H1 (cell line): ENCODE data around the gene ACE. TPM values are rescaled to one million over a fixed set of nuclear protein-coding genes. Genes with fewer than 3 reads are reported as not detected.
A peak's percentile ranks its signal among the peaks of the same experiment; 100 is the strongest.

ENCODE experiments used
- CTCF ChIA-PET: fragments of 300-600 bp; sonication (Branson Sonifier 250); formaldehyde crosslinking; loops from one replicate; lab custom pipeline; 2021; ENCODE audit not compliant: partially characterized antibody; lab: Charles Lee
- POLR2A ChIA-PET: fragments of 300-600 bp; sonication (Branson Sonifier 250); formaldehyde crosslinking; loops from one replicate; lab custom pipeline; 2021; ENCODE audit warnings: inconsistent platforms; ENCODE audit not compliant: partially characterized antibody; lab: Charles Lee
- DNase-seq, 2 experiments: peaks; one replicate each; pipeline versions ENCODE4 v3.0.0 to v3.0.0-alpha.2; 2010 to 2022; ENCODE audit warnings: low spot score in 2 of 2, low read depth in 1 of 2, mixed read lengths in 1 of 2
- FAIRE-seq: peaks from 2 replicates; lab custom pipeline; 2011; peaks lifted over from hg19 to GRCh38; lab: Jason Lieb, UNC
- H2AFZ ChIP-seq: 2 replicates; pipeline ENCODE4 v1.8.1; 2012; ENCODE audit warnings: low read length, inconsistent platforms
- H2AK5ac ChIP-seq: 2 replicates; pipeline ENCODE4 v1.6.1; 2013; ENCODE audit warnings: low read depth, low read length
- H2BK120ac ChIP-seq: replicated peaks from 2 replicates; pipeline ENCODE3; 2013; ENCODE audit warnings: low read depth, low read length, inconsistent platforms
- H2BK12ac ChIP-seq: 2 replicates; pipeline ENCODE4 v1.6.1; 2013; ENCODE audit warnings: low read depth, low read length
- H2BK15ac ChIP-seq: 2 replicates; pipeline ENCODE4 v1.6.1; 2013; ENCODE audit warnings: low read length
- H2BK20ac ChIP-seq: 2 replicates; pipeline ENCODE4 v1.6.1; 2013; ENCODE audit warnings: low read length
- H2BK5ac ChIP-seq: 2 replicates; pipeline ENCODE4 v1.6.1; 2013; ENCODE audit warnings: low read depth, low read length
- H3K14ac ChIP-seq: 2 replicates; pipeline ENCODE4 v1.6.1; 2013; ENCODE audit warnings: inconsistent platforms; ENCODE audit not compliant: insufficient read length
- H3K18ac ChIP-seq: 2 replicates; pipeline ENCODE4 v1.6.1; 2013; ENCODE audit warnings: low read length; ENCODE audit errors: extremely low read depth
- H3K23ac ChIP-seq: 2 replicates; pipeline ENCODE4 v1.6.1; 2013; ENCODE audit warnings: inconsistent platforms; ENCODE audit not compliant: insufficient read length
- H3K23me2 ChIP-seq: 2 replicates; pipeline ENCODE4 v1.6.1; 2013; ENCODE audit warnings: low read depth, low read length
- H3K27ac ChIP-seq: 2 replicates; pipeline ENCODE4 v1.6.1; 2011; ENCODE audit warnings: low read depth, low read length, inconsistent platforms
- H3K27me3 ChIP-seq, 4 experiments: replicated peaks in 1 of 4; 1 replicate in 1 of 4; 2 replicates in 3 of 4; pipeline versions ENCODE4 v1.6.1 to v1.8.1; 2011 to 2013; ENCODE audit warnings: low read length in 3 of 4, mild to moderate bottlenecking in 3 of 4, inconsistent platforms in 2 of 4, mixed read lengths in 2 of 4, moderate library complexity in 1 of 4; ENCODE audit not compliant: control insufficient read depth in 3 of 4, insufficient read depth in 3 of 4; ENCODE audit errors: extremely low read depth in 1 of 4
- H3K36me3 ChIP-seq, 4 experiments: 2 replicates each; pipeline versions ENCODE4 v1.6.1 to v1.8.1; 2011 to 2013; ENCODE audit warnings: mild to moderate bottlenecking in 4 of 4, low read length in 3 of 4, moderate library complexity in 2 of 4, control low read depth in 1 of 4, inconsistent platforms in 1 of 4; ENCODE audit not compliant: insufficient read depth in 4 of 4, control insufficient read depth in 2 of 4
- H3K4ac ChIP-seq: replicated peaks from 2 replicates; pipeline ENCODE3; 2013; ENCODE audit warnings: low read length, low read depth, mixed read lengths, inconsistent platforms; ENCODE audit not compliant: insufficient read length
- H3K4me1 ChIP-seq, 4 experiments: replicated peaks in 1 of 4; 1 replicate in 1 of 4; 2 replicates in 3 of 4; pipeline versions ENCODE4 v1.6.1 to v1.8.1; 2011 to 2013; ENCODE audit warnings: low read length in 3 of 4, inconsistent platforms in 2 of 4, mixed read lengths in 1 of 4; ENCODE audit not compliant: insufficient read depth in 4 of 4, control insufficient read depth in 3 of 4
- H3K4me2 ChIP-seq, 2 experiments: 2 replicates each; pipeline versions ENCODE4 v1.6.1 to v1.8.1; 2011 to 2013; ENCODE audit warnings: low read depth in 2 of 2, low read length in 2 of 2, control low read depth in 1 of 2, inconsistent platforms in 1 of 2, mild to moderate bottlenecking in 1 of 2; ENCODE audit not compliant: insufficient read depth in 1 of 2
- H3K4me3 ChIP-seq, 4 experiments: fragments of 200-600, 300-600 bp in 1 of 4; sonication (generic), shearing (Covaris generic), sonication (Bioruptor Twin) in 1 of 4; 2 replicates each; pipeline versions ENCODE4 v1.5.1 to v1.8.1; 2011 to 2016; ENCODE audit warnings: low read length in 4 of 4, low read depth in 3 of 4, control low read depth in 2 of 4, inconsistent platforms in 2 of 4, mild to moderate bottlenecking in 2 of 4, mixed read lengths in 1 of 4, moderate library complexity in 1 of 4; ENCODE audit not compliant: insufficient read depth in 2 of 4; ENCODE audit errors: extremely low read depth in 1 of 4
- H3K56ac ChIP-seq: replicated peaks from 2 replicates; pipeline ENCODE3; 2013; ENCODE audit warnings: low read depth, mild to moderate bottlenecking, mixed read lengths, low read length, inconsistent platforms; ENCODE audit not compliant: insufficient read length
- H3K79me1 ChIP-seq: 2 replicates; pipeline ENCODE4 v1.6.1; 2013; ENCODE audit warnings: low read depth, low read length, control low read depth
- H3K79me2 ChIP-seq, 2 experiments: 2 replicates each; pipeline versions ENCODE4 v1.6.1 to v1.8.1; 2012 to 2013; ENCODE audit warnings: low read length in 2 of 2, mild to moderate bottlenecking in 2 of 2, inconsistent platforms in 1 of 2; ENCODE audit not compliant: insufficient read depth in 2 of 2, control insufficient read depth in 1 of 2
- H3K9ac ChIP-seq, 4 experiments: replicated peaks in 1 of 4; 1 replicate in 1 of 4; 2 replicates in 3 of 4; pipeline versions ENCODE4 v1.6.1 to v1.8.1; 2011 to 2013; ENCODE audit warnings: low read depth in 3 of 4, low read length in 3 of 4, control low read depth in 2 of 4, mild to moderate bottlenecking in 2 of 4, moderate library complexity in 2 of 4, inconsistent platforms in 1 of 4; ENCODE audit errors: extremely low read depth in 1 of 4
- H3K9me3 ChIP-seq, 2 experiments: 2 replicates each; pipeline versions ENCODE4 v1.6.1 to v1.8.1; 2012 to 2013; ENCODE audit warnings: mild to moderate bottlenecking in 2 of 2, moderate library complexity in 2 of 2, control low read depth in 1 of 2, inconsistent platforms in 1 of 2, low read depth in 1 of 2, low read length in 1 of 2, mixed read lengths in 1 of 2; ENCODE audit not compliant: insufficient read depth in 2 of 2
- H4K20me1 ChIP-seq, 2 experiments: replicated peaks in 1 of 2; 2 replicates each; pipeline versions ENCODE3 to v1.8.1; 2011 to 2013; ENCODE audit warnings: inconsistent platforms in 2 of 2, low read length in 2 of 2, mild to moderate bottlenecking in 1 of 2; ENCODE audit not compliant: insufficient read depth in 2 of 2, control insufficient read depth in 1 of 2
- H4K5ac ChIP-seq: 2 replicates; pipeline ENCODE4 v1.6.1; 2013; ENCODE audit warnings: low read length, low read depth, mixed read lengths, inconsistent platforms; ENCODE audit not compliant: insufficient read length
- H4K8ac ChIP-seq: 2 replicates; pipeline ENCODE4 v1.8.0; 2013; ENCODE audit warnings: mild to moderate bottlenecking, moderate library complexity, low read length, inconsistent platforms; ENCODE audit not compliant: insufficient read depth; ENCODE audit errors: extremely low read depth
- H4K91ac ChIP-seq: replicated peaks from 2 replicates; pipeline ENCODE3; 2013; ENCODE audit warnings: low read length, mixed read lengths, inconsistent platforms; ENCODE audit not compliant: insufficient read length
- BRCA1 ChIP-seq: IDR thresholded peaks from 2 replicates; pipeline ENCODE4 v1.6.1; 2012; ENCODE audit warnings: low read depth, low read length, improper control_type of control experiment
- CBX5 ChIP-seq: fragments of 300-800, 300-1000 bp; sonication (generic); IDR thresholded peaks from 2 replicates; pipeline ENCODE4 v1.7.1; 2016; ENCODE audit warnings: antibody characterized with exemption, low read length, low read depth
- CHD2 ChIP-seq: IDR thresholded peaks from 2 replicates; pipeline ENCODE4 v1.6.1; 2012; ENCODE audit warnings: low read length, improper control_type of control experiment
- E2F6 ChIP-seq: IDR thresholded peaks from 2 replicates; pipeline ENCODE4 v1.6.1; 2012; ENCODE audit warnings: inconsistent platforms
- EP300 ChIP-seq, 2 experiments: IDR thresholded peaks; 1 replicate in 1 of 2; 2 replicates in 1 of 2; pipeline ENCODE4 v1.6.1; 2011 to 2012; ENCODE audit warnings: low read depth in 2 of 2, low read length in 2 of 2, mild to moderate bottlenecking in 2 of 2, borderline replicate concordance in 1 of 2, inconsistent platforms in 1 of 2, moderate library complexity in 1 of 2
- EZH2 ChIP-seq: fragments of 200-600 bp; sonication (generic); IDR thresholded peaks from 2 replicates; pipeline ENCODE4 v1.7.1; 2012; ENCODE audit warnings: low read depth, mild to moderate bottlenecking, moderate library complexity, low read length, inconsistent platforms; ENCODE audit not compliant: severe bottlenecking
- FOSL1 ChIP-seq: IDR thresholded peaks from 2 replicates; pipeline ENCODE4 v1.6.1; 2011; ENCODE audit warnings: mild to moderate bottlenecking, low read depth, low read length, moderate library complexity; ENCODE audit not compliant: insufficient read depth
- GABPA ChIP-seq: IDR thresholded peaks from 2 replicates; pipeline ENCODE4 v1.6.1; 2011; ENCODE audit warnings: mild to moderate bottlenecking, low read length, moderate library complexity, borderline replicate concordance; ENCODE audit not compliant: insufficient read depth
- KDM5A ChIP-seq: fragments of 200-600 bp; IDR thresholded peaks from 2 replicates; pipeline ENCODE4 v1.7.1; 2012; ENCODE audit warnings: mild to moderate bottlenecking, low read length, inconsistent platforms, mixed read lengths
- RFX5 ChIP-seq: IDR thresholded peaks from 2 replicates; pipeline ENCODE4 v1.6.1; 2011; ENCODE audit warnings: low read depth, low read length, improper control_type of control experiment, borderline replicate concordance
- SIX5 ChIP-seq: IDR thresholded peaks from 2 replicates; pipeline ENCODE4 v1.6.1; 2011; ENCODE audit warnings: mild to moderate bottlenecking, low read depth, low read length
- SRF ChIP-seq: IDR thresholded peaks from 2 replicates; pipeline ENCODE4 v1.6.1; 2011; ENCODE audit warnings: mild to moderate bottlenecking, low read depth, low read length, moderate library complexity
- SUZ12 ChIP-seq: fragments of 200-600 bp; sonication (generic); IDR thresholded peaks from 2 replicates; pipeline ENCODE4 v1.6.1; 2012; ENCODE audit warnings: mild to moderate bottlenecking, inconsistent platforms, low read length, moderate library complexity, mixed read lengths
- WGBS, 2 experiments: shearing (Covaris generic) in 1 of 2; methylation state at CpG; one replicate each; pipeline versions ENCODE4 v1.1.6 to v1.1.7; 2013 to 2015; ENCODE audit warnings: low lambda C conversion rate in 2 of 2, mixed read lengths in 2 of 2, inconsistent platforms in 1 of 2, low coverage in 1 of 2, missing lambda C conversion rate in 1 of 2; ENCODE audit not compliant: insufficient replicate concordance in 2 of 2, insufficient coverage in 1 of 2, insufficient read length in 1 of 2; ENCODE audit errors: extremely low coverage in 1 of 2, missing lambda C conversion rate in 1 of 2; 5-methylcytosine and 5-hydroxymethylcytosine counted together
- polyA plus RNA-seq, 7 experiments: library from polyadenylated mRNA; depleted of rRNA in 3 of 7; stranded (reverse) in 5 of 7; unstranded in 2 of 7; fragments of >200 nt in 5 of 7; fragments of 200-250 nt in 2 of 7; gene quantifications; 1 replicate in 5 of 7; 2 replicates in 1 of 7; 4 replicates in 1 of 7; pipeline versions ENCODE4 v1.2.1 to v1.2.3, GENCODE V29; 2011 to 2013; ENCODE audit warnings: missing spikeins in 2 of 7, mixed read lengths in 2 of 7
- total RNA-seq: library from RNA; stranded (reverse); fragmentation: NEBNext Ultra II Directional; extraction: Animal tissue kit (Norgen Biotek cat#: 25700); gene quantifications from 2 replicates; pipeline ENCODE4 v1.2.1, GENCODE V29; 2021

ACE gene
- total and polyA plus RNA-seq, 2 of the 8 experiments (the other 6 are each of a cell fraction or from before 2014, with no cell fraction given) = 2.5 to 5.5 TPM

- no peak overlapping the region for H3K4me3 ChIP-seq
- no peaks in the 10 kb centered on the region for H3K36me3 ChIP-seq
- peaks cover 0 to 3% (median 0%) of the 10 kb centered on the region in 4 experiments; a peak in 1 of 7 replicates for H3K4me1 ChIP-seq
- no peak overlapping the region for H2BK120ac ChIP-seq
- no peaks in the 10 kb centered on the region for H3K9me3 ChIP-seq
- H3K79me1 ChIP-seq = no peaks in the 10 kb centered on the region
- ChIA-PET CTCF (interaction anchor here (0.6 to 7.2 kb wide), 9 partner anchors 9 to 130 kb away, joined by 3 to 66 read pairs (median 4); partner anchors contain the start of gene ACE), POLR2A (interaction anchor here (0.6 to 1.5 kb wide), 3 partner anchors 9 to 37 kb away, joined by 3 read pairs; partner anchors contain the start of gene ACE)
- no peak overlapping the region for H3K23ac ChIP-seq
- 0 out of 2 replicates have a peak overlapping the region, but pooled peaks have one; percentile 60 for H2BK12ac ChIP-seq
- no peak overlapping the region for H2BK15ac ChIP-seq
- no peak overlapping the region for H3K27ac ChIP-seq
- peaks cover 0 to 2% of the 10 kb centered on the region in 2 experiments for H4K20me1 ChIP-seq
- 0 out of 2 replicates have a peak overlapping the region, but pooled peaks have one; percentile 16 for H3K18ac ChIP-seq
- DNase-seq (no peak), FAIRE-seq (no peak)
- H3K27me3 ChIP-seq = peaks cover 0 to 4% (median 0%) of the 10 kb centered on the region in 4 experiments; a peak in 1 of 7 replicates
- H3K56ac ChIP-seq = no peak overlapping the region
- 0 out of 2 replicates have a peak overlapping the region, but pooled peaks have one; percentile 36 for H2AFZ ChIP-seq
- no peaks in the 10 kb centered on the region for H3K79me2 ChIP-seq
- 73% methylated on average over 10 of the region's 10 CpGs; no CpG with 5 or more reads in 1 of the 2 experiments for WGBS, 2 experiments
- H4K91ac ChIP-seq = no peak overlapping the region
- no peak overlapping the region for H4K8ac ChIP-seq
- no peak overlapping the region for H2AK5ac ChIP-seq
- H3K14ac ChIP-seq = no peak overlapping the region
- no peak overlapping the region for H4K5ac ChIP-seq
- no peak overlapping the region for H3K9ac ChIP-seq
- H3K4me2 ChIP-seq = no peak overlapping the region
- no peak overlapping the region for H3K4ac ChIP-seq
- H2BK20ac ChIP-seq = no peak overlapping the region
- H2BK5ac ChIP-seq = no peak overlapping the region
- no peaks in the 10 kb centered on the region for H3K23me2 ChIP-seq
- TF ChIP-seq GABPA = no peak
- no peak for TF ChIP-seq CHD2
- no peak for TF ChIP-seq SRF
- peak; percentile 70; the same call in 1 of the 2 replicates for TF ChIP-seq RFX5
- no peak for TF ChIP-seq EZH2
- no peak for TF ChIP-seq E2F6
- no peak for TF ChIP-seq SIX5
- TF ChIP-seq KDM5A = no peak
- TF ChIP-seq EP300 (IDR thresholded peaks at IDR 0.05; ENCODE audit: borderline replicate concordance in 1 of 2, low read depth in 2 of 2, low read length in 2 of 2) = no peak
- TF ChIP-seq SUZ12 = no peak
- no peak for TF ChIP-seq FOSL1
- no peak for TF ChIP-seq CBX5
- TF ChIP-seq BRCA1 = no peak
Measured at GRCh38 chr17:63490329-63490728, 13.5 kb downstream of the ACE start.
